Neural cell (in vitro differentiated cells): Measurements from ENCODE around the gene POC5. TPM values are rescaled to one million over a fixed set of nuclear protein-coding genes. Genes with fewer than 3 reads are reported as not detected.

Experiments used
- H2AFZ ChIP-seq: fragments of 200-600, 300-800 bp; sonication (generic), shearing (Covaris generic); 2 replicates; pipeline ENCODE4 v1.6.0; 2014; ENCODE audit warnings: low read depth, mild to moderate bottlenecking, antibody characterized with exemption, low read length, moderate library complexity
- H3F3A ChIP-seq: fragments of 200-600 bp; shearing (Covaris generic); 2 replicates; pipeline ENCODE4 v1.6.1; 2016; ENCODE audit warnings: mild to moderate bottlenecking, moderate library complexity, mixed read lengths, antibody characterized with exemption, low read length; ENCODE audit not compliant: insufficient read depth, poor library complexity, severe bottlenecking
- H3K27ac ChIP-seq: fragments of 200-600, 300-800 bp; sonication (generic), shearing (Covaris generic); 2 replicates; pipeline ENCODE4 v1.5.1; 2014; ENCODE audit warnings: mild to moderate bottlenecking, low read length, moderate library complexity
- H3K27me3 ChIP-seq: fragments of 300-800, 200-600 bp; sonication (generic), shearing (Covaris generic); 2 replicates; pipeline ENCODE4 v1.6.0; 2014; ENCODE audit warnings: mild to moderate bottlenecking, low read depth, low read length, moderate library complexity; ENCODE audit not compliant: insufficient read depth
- H3K36me3 ChIP-seq: fragments of 300-800, 200-600 bp; sonication (generic), shearing (Covaris generic); 2 replicates; pipeline ENCODE4 v1.5.1; 2014; ENCODE audit warnings: mild to moderate bottlenecking, antibody characterized with exemption, low read length, moderate library complexity; ENCODE audit not compliant: insufficient read depth
- H3K4me2 ChIP-seq: fragments of 300-800, 200-600 bp; sonication (generic), shearing (Covaris generic); 2 replicates; pipeline ENCODE4 v1.6.0; 2014; ENCODE audit warnings: mild to moderate bottlenecking, low read length
- H3K4me3 ChIP-seq: fragments of 300-800, 200-600 bp; sonication (generic), shearing (Covaris generic); 2 replicates; pipeline ENCODE4 v1.5.1; 2014; ENCODE audit warnings: mild to moderate bottlenecking, low read length, moderate library complexity
- H3K79me2 ChIP-seq: fragments of 200-600 bp; shearing (Covaris generic); replicated peaks from 2 replicates; pipeline ENCODE4 v1.6.0; 2014; ENCODE audit warnings: mild to moderate bottlenecking, low read length, moderate library complexity; ENCODE audit not compliant: insufficient read depth
- H3K9ac ChIP-seq: fragments of 300-800, 200-600 bp; sonication (generic), shearing (Covaris generic); 2 replicates; pipeline ENCODE4 v1.6.1; 2016; ENCODE audit warnings: mild to moderate bottlenecking, low read length, mixed read lengths
- H3K9me2 ChIP-seq: fragments of 200-600 bp; shearing (Covaris generic); 2 replicates; pipeline ENCODE4 v1.6.1; 2016; ENCODE audit warnings: mild to moderate bottlenecking, low read length, mixed read lengths; ENCODE audit not compliant: insufficient read depth
- H3K9me3 ChIP-seq: fragments of 200-600, 300-800 bp; sonication (generic), shearing (Covaris generic); 2 replicates; pipeline ENCODE4 v1.6.1; 2016; ENCODE audit warnings: mild to moderate bottlenecking, mixed run types, low read length, moderate library complexity, mixed read lengths
- H4K20me1 ChIP-seq: fragments of 200-600 bp; shearing (Covaris generic); 2 replicates; pipeline ENCODE4 v1.6.1; 2016; ENCODE audit warnings: mild to moderate bottlenecking, mixed run types; ENCODE audit not compliant: insufficient read depth
- EP300 ChIP-seq: fragments of 450-650 bp; conservative IDR thresholded peaks from 2 replicates; pipeline ENCODE4 v1.6.1; 2014; ENCODE audit warnings: antibody characterized with exemption, mild to moderate bottlenecking, moderate library complexity; ENCODE audit not compliant: poor library complexity, severe bottlenecking
- EZH2 ChIP-seq: fragments of 200-600, 300-800 bp; shearing (Covaris generic), sonication (generic); IDR thresholded peaks from 2 replicates; pipeline ENCODE4 v1.6.1; 2014; ENCODE audit warnings: antibody characterized with exemption, low read length, borderline replicate concordance, mild to moderate bottlenecking; ENCODE audit not compliant: insufficient read depth, poor library complexity, severe bottlenecking
- MXI1 ChIP-seq: fragments of 450-650 bp; conservative IDR thresholded peaks from 2 replicates; pipeline ENCODE4 v1.6.1; 2014; ENCODE audit warnings: antibody characterized with exemption, mild to moderate bottlenecking; ENCODE audit not compliant: poor library complexity, severe bottlenecking
- POLR2AphosphoS5 ChIP-seq: IDR thresholded peaks from 2 replicates; pipeline ENCODE4 v1.6.1; 2012
- RAD21 ChIP-seq: fragments of 450-650 bp; conservative IDR thresholded peaks from 2 replicates; pipeline ENCODE4 v1.6.1; 2014; ENCODE audit warnings: antibody characterized with exemption, mild to moderate bottlenecking, moderate library complexity
- SMC3 ChIP-seq: fragments of 450-650 bp; conservative IDR thresholded peaks from 2 replicates; pipeline ENCODE4 v1.6.1; 2014; ENCODE audit warnings: antibody characterized with exemption, mild to moderate bottlenecking, moderate library complexity; ENCODE audit not compliant: poor library complexity
- TAF1 ChIP-seq: IDR thresholded peaks from 2 replicates; pipeline ENCODE4 v1.6.1; 2012; ENCODE audit warnings: low read depth
- polyA plus RNA-seq: library from polyadenylated mRNA; depleted of rRNA; stranded (reverse); fragments of >200 nt; gene quantifications from 2 replicates; pipeline ENCODE4 v1.2.3, GENCODE V29; 2014
- TF ChIP-seq, protein P1 (sequence below): fragments of 450-650 bp; IDR thresholded peaks from 2 replicates; pipeline ENCODE4 v1.5.1; 2014; ENCODE audit warnings: antibody characterized with exemption, mild to moderate bottlenecking, moderate library complexity; ENCODE audit not compliant: poor library complexity, severe bottlenecking
- TF ChIP-seq, protein P2 (sequence below): IDR thresholded peaks from 2 replicates; pipeline ENCODE4 v1.6.1; 2012; ENCODE audit warnings: borderline replicate concordance

POC5 gene
- polyA plus RNA-seq, 1 donor from 2014 or later: 36.1 TPM

DNA sequence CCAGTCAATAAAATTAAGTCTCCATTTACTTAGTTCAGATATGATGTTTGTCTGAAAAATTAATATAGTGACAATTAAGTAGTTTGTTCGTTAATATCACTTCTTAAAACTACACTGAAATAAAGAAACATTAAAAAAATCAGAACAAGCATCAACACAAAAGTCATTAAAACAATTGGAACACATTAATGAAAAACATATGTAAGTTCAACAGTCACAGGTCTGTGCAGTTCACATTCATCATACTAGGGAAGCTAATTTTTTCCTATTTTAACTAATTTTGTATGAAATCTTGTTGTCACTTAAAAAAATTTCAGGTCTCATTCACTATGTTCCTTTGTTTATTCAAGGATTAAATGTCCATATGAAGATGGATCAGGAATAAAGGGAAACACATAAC is 22.5 kb downstream of the POC5 start:
- H3K9ac ChIP-seq: no peak overlapping the region
- no peaks in the 10 kb centered on the region for H3K36me3 ChIP-seq
- TF ChIP-seq POLR2AphosphoS5 (no peak), RAD21 (no peak), TAF1 (no peak), SMC3 (no peak), EP300 (no peak), MXI1 (no peak), EZH2 (no peak)
- TF ChIP-seq, protein P1, sequence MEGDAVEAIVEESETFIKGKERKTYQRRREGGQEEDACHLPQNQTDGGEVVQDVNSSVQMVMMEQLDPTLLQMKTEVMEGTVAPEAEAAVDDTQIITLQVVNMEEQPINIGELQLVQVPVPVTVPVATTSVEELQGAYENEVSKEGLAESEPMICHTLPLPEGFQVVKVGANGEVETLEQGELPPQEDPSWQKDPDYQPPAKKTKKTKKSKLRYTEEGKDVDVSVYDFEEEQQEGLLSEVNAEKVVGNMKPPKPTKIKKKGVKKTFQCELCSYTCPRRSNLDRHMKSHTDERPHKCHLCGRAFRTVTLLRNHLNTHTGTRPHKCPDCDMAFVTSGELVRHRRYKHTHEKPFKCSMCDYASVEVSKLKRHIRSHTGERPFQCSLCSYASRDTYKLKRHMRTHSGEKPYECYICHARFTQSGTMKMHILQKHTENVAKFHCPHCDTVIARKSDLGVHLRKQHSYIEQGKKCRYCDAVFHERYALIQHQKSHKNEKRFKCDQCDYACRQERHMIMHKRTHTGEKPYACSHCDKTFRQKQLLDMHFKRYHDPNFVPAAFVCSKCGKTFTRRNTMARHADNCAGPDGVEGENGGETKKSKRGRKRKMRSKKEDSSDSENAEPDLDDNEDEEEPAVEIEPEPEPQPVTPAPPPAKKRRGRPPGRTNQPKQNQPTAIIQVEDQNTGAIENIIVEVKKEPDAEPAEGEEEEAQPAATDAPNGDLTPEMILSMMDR: no peak
- TF ChIP-seq, protein P2, sequence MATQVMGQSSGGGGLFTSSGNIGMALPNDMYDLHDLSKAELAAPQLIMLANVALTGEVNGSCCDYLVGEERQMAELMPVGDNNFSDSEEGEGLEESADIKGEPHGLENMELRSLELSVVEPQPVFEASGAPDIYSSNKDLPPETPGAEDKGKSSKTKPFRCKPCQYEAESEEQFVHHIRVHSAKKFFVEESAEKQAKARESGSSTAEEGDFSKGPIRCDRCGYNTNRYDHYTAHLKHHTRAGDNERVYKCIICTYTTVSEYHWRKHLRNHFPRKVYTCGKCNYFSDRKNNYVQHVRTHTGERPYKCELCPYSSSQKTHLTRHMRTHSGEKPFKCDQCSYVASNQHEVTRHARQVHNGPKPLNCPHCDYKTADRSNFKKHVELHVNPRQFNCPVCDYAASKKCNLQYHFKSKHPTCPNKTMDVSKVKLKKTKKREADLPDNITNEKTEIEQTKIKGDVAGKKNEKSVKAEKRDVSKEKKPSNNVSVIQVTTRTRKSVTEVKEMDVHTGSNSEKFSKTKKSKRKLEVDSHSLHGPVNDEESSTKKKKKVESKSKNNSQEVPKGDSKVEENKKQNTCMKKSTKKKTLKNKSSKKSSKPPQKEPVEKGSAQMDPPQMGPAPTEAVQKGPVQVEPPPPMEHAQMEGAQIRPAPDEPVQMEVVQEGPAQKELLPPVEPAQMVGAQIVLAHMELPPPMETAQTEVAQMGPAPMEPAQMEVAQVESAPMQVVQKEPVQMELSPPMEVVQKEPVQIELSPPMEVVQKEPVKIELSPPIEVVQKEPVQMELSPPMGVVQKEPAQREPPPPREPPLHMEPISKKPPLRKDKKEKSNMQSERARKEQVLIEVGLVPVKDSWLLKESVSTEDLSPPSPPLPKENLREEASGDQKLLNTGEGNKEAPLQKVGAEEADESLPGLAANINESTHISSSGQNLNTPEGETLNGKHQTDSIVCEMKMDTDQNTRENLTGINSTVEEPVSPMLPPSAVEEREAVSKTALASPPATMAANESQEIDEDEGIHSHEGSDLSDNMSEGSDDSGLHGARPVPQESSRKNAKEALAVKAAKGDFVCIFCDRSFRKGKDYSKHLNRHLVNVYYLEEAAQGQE: no peak
- no peak overlapping the region for H3K4me3 ChIP-seq
- no peak overlapping the region for H2AFZ ChIP-seq
- H3K9me2 ChIP-seq: no peaks in the 10 kb centered on the region
- H3F3A ChIP-seq: no peaks in the 10 kb centered on the region
- H3K27me3 ChIP-seq: no peaks in the 10 kb centered on the region
- H3K9me3 ChIP-seq: no peaks in the 10 kb centered on the region
- no peaks in the 10 kb centered on the region for H4K20me1 ChIP-seq
- no peaks in the 10 kb centered on the region for H3K79me2 ChIP-seq
- no peak overlapping the region for H3K27ac ChIP-seq
- H3K4me2 ChIP-seq: no peak overlapping the region

DNA sequence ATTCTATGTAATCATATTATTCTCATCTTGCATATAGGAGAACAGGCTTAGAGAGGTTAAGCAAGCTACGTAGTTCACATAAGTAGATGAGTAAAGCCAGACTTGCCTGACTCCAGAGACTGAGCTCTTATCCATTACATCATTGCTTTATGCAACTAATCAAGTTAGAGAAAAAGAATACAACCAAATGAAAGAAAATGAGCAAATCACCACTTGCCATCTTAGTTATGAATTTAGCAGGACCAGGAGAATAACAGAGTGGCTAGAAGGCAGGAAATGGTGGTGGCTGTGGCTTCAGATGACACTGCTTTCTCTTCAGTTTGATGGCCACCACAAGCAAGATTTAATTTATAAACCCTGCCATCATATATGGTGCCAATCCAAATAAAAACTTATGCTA is 26.6 kb downstream of the POC5 start:
- H3K27ac ChIP-seq: no peak overlapping the region
- H3K4me2 ChIP-seq: no peak overlapping the region
- no peaks in the 10 kb centered on the region for H3K9me3 ChIP-seq
- TF ChIP-seq POLR2AphosphoS5: no peak
- no peak for TF ChIP-seq RAD21
- no peak for TF ChIP-seq EP300
- TF ChIP-seq EZH2: no peak
- TF ChIP-seq, protein P2: no peak
- no peak for TF ChIP-seq MXI1
- no peak for TF ChIP-seq TAF1
- TF ChIP-seq, protein P1: no peak
- TF ChIP-seq SMC3: no peak
- no peaks in the 10 kb centered on the region for H3K79me2 ChIP-seq
- no peak overlapping the region for H3K9ac ChIP-seq
- H3K27me3 ChIP-seq: no peaks in the 10 kb centered on the region
- H4K20me1 ChIP-seq: no peaks in the 10 kb centered on the region
- no peak overlapping the region for H3K4me3 ChIP-seq
- H3F3A ChIP-seq: no peaks in the 10 kb centered on the region
- H3K36me3 ChIP-seq: no peaks in the 10 kb centered on the region
- no peaks in the 10 kb centered on the region for H3K9me2 ChIP-seq
- no peak overlapping the region for H2AFZ ChIP-seq
